WTC11 (cell line): ENCODE results near the gene GNPDA2. TPM values are rescaled to one million over a fixed set of nuclear protein-coding genes. Genes with fewer than 3 reads are reported as not detected.

ENCODE experiments used
- ATAC-seq: fragments of 200-7000 bp; cut with Tn5 transposase; 2 replicates; pipeline ENCODE4 v1.10.0; 2021; ENCODE audit warnings: mild to moderate bottlenecking, moderate library complexity
- CTCF ChIA-PET: fragments of 300-600 bp; sonication (Branson Sonifier 250); formaldehyde crosslinking; loops from one replicate; lab custom pipeline; 2021; ENCODE audit warnings: antibody characterized with exemption; lab: Charles Lee
- POLR2A ChIA-PET: fragments of 350-600 bp; sonication (Branson Sonifier 250); formaldehyde crosslinking; loops from one replicate; lab custom pipeline; 2021; ENCODE audit warnings: antibody characterized with exemption; lab: Charles Lee
- DNase-seq: peaks from one replicate; pipeline ENCODE4 v3.0.0; 2021; ENCODE audit warnings: low spot score
- H3K27ac Mint-ChIP-seq: 2 replicates; pipeline ENCODE4 v1.8.0; 2021; ENCODE audit warnings: mixed read lengths
- H3K27me3 Mint-ChIP-seq: 2 replicates; pipeline ENCODE4 v1.8.0; 2021; ENCODE audit warnings: low read depth, mild to moderate bottlenecking, moderate library complexity, mixed read lengths
- H3K36me3 Mint-ChIP-seq: 2 replicates; pipeline ENCODE4 v1.8.0; 2021; ENCODE audit warnings: mixed read lengths
- H3K4me1 Mint-ChIP-seq: 2 replicates; pipeline ENCODE4 v1.8.0; 2022; ENCODE audit warnings: mixed read lengths
- H3K4me3 Mint-ChIP-seq: 2 replicates; pipeline ENCODE4 v1.8.0; 2021; ENCODE audit warnings: mild to moderate bottlenecking, moderate library complexity, mixed read lengths
- H3K9me3 Mint-ChIP-seq: 2 replicates; pipeline ENCODE4 v1.8.0; 2021; ENCODE audit warnings: mixed read lengths
- CBFB ChIP-seq: sonication (generic); formaldehyde crosslinking; IDR thresholded peaks from 2 replicates; pipeline ENCODE4 v1.8.1; 2022; ENCODE audit warnings: mild to moderate bottlenecking, low read depth, missing genetic modification reagents
- ELF4 ChIP-seq: sonication (generic); formaldehyde crosslinking; IDR thresholded peaks from 2 replicates; pipeline ENCODE4 v1.8.1; 2022; ENCODE audit warnings: low read depth, mild to moderate bottlenecking, moderate library complexity, missing genetic modification reagents
- FOXK1 ChIP-seq: sonication (generic); formaldehyde crosslinking; IDR thresholded peaks from 2 replicates; pipeline ENCODE4 v1.8.0; 2022; ENCODE audit warnings: mild to moderate bottlenecking, moderate library complexity, missing genetic modification reagents
- GRHL2 ChIP-seq: fragments of 250-450 bp; sonication (Bioruptor Pico); IDR thresholded peaks from 2 replicates; pipeline ENCODE4 v1.8.0; 2022; ENCODE audit warnings: mild to moderate bottlenecking, moderate library complexity; ENCODE audit not compliant: insufficient replicate concordance, severe bottlenecking
- GTF2I ChIP-seq: fragments of 250-450 bp; sonication (Bioruptor Pico); conservative IDR thresholded peaks from 2 replicates; pipeline ENCODE4 v1.4.0; 2021; ENCODE audit warnings: mild to moderate bottlenecking
- NFYB ChIP-seq: sonication (generic); formaldehyde crosslinking; conservative IDR thresholded peaks from 2 replicates; pipeline ENCODE4 v1.8.0; 2022; ENCODE audit warnings: low read depth, missing genetic modification reagents
- NR1H2 ChIP-seq: sonication (generic); formaldehyde crosslinking; IDR thresholded peaks from 2 replicates; pipeline ENCODE4 v1.9.0; 2021; ENCODE audit warnings: mild to moderate bottlenecking, moderate library complexity, missing genetic modification reagents
- TCF7 ChIP-seq: sonication (generic); formaldehyde crosslinking; IDR thresholded peaks from 2 replicates; pipeline ENCODE4 v1.8.0; 2022; ENCODE audit warnings: mild to moderate bottlenecking, low read depth, missing genetic modification reagents, moderate library complexity
- ZNF232 ChIP-seq: sonication (generic); formaldehyde crosslinking; IDR thresholded peaks from 2 replicates; pipeline ENCODE4 v1.8.0; 2022; ENCODE audit warnings: mild to moderate bottlenecking, missing genetic modification reagents
- ZNF263 ChIP-seq: sonication (generic); formaldehyde crosslinking; IDR thresholded peaks from 2 replicates; pipeline ENCODE4 v1.8.1; 2022; ENCODE audit warnings: low read depth, mild to moderate bottlenecking, moderate library complexity, missing genetic modification reagents
- ZNF396 ChIP-seq: fragments of 250-450 bp; sonication (Bioruptor Pico); IDR thresholded peaks from 2 replicates; pipeline ENCODE4 v1.8.0; 2021; ENCODE audit warnings: mild to moderate bottlenecking, moderate library complexity, borderline replicate concordance
- ZNF416 ChIP-seq: fragments of 250-450 bp; sonication (Bioruptor Pico); IDR thresholded peaks from 2 replicates; pipeline ENCODE4 v1.9.0; 2021; ENCODE audit warnings: mild to moderate bottlenecking, inconsistent platforms
- total RNA-seq: library from RNA; stranded (reverse); gene quantifications from 3 replicates; pipeline ENCODE4 v1.2.3, GENCODE V29; 2021
- TF ChIP-seq, protein P1 (sequence below): sonication (generic); formaldehyde crosslinking; IDR thresholded peaks from 2 replicates; pipeline ENCODE4 v1.8.0; 2023; ENCODE audit warnings: missing genetic modification reagents, mild to moderate bottlenecking, borderline replicate concordance
- TF ChIP-seq, protein P2 (sequence below): fragments of 250-450 bp; sonication (Bioruptor Pico); IDR thresholded peaks from 2 replicates; pipeline ENCODE4 v1.9.0; 2021; ENCODE audit warnings: mild to moderate bottlenecking
- TF ChIP-seq, protein P3 (sequence below): sonication (generic); formaldehyde crosslinking; IDR thresholded peaks from 2 replicates; pipeline ENCODE4 v1.8.0; 2022; ENCODE audit warnings: mild to moderate bottlenecking, missing genetic modification reagents
- TF ChIP-seq, protein P4 (sequence below): sonication (generic); formaldehyde crosslinking; IDR thresholded peaks from 2 replicates; pipeline ENCODE4 v1.8.1; 2022; ENCODE audit warnings: mild to moderate bottlenecking, missing genetic modification reagents, moderate library complexity, borderline replicate concordance
- TF ChIP-seq, protein P5 (sequence below): sonication (generic); formaldehyde crosslinking; IDR thresholded peaks from 2 replicates; pipeline ENCODE4 v1.8.0; 2022; ENCODE audit warnings: mild to moderate bottlenecking, missing genetic modification reagents
- TF ChIP-seq, protein P6 (sequence below): sonication (generic); formaldehyde crosslinking; IDR thresholded peaks from 2 replicates; pipeline ENCODE4 v1.8.1; 2022; ENCODE audit warnings: mild to moderate bottlenecking, moderate library complexity, missing genetic modification reagents
- TF ChIP-seq, protein P7 (sequence below): sonication (generic); formaldehyde crosslinking; conservative IDR thresholded peaks from 2 replicates; pipeline ENCODE4 v1.8.1; 2022; ENCODE audit warnings: mild to moderate bottlenecking, missing genetic modification reagents

GNPDA2 gene
- total RNA-seq, 1 experiment from 2014 or later, result 4.9 TPM

DNA sequence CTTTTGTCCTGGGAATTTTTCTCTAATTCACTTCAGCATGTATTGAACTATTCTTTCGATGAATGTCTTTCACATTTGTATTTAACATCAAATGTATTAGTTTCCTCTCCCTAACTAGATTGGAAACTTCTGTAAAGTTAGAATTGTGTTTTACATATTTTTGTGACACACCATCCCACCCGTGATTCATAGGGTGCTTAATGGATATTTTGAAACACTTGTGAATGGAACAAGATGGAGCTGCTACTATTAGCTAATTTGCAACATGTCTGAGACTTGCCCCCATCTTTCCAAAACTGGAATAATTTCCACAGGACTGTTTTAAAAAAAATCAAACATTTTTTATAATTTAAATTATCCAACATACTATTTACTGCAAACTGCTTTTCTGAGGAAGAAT is 30.2 kb upstream of the GNPDA2 start (continued):
- TF ChIP-seq, protein P1, sequence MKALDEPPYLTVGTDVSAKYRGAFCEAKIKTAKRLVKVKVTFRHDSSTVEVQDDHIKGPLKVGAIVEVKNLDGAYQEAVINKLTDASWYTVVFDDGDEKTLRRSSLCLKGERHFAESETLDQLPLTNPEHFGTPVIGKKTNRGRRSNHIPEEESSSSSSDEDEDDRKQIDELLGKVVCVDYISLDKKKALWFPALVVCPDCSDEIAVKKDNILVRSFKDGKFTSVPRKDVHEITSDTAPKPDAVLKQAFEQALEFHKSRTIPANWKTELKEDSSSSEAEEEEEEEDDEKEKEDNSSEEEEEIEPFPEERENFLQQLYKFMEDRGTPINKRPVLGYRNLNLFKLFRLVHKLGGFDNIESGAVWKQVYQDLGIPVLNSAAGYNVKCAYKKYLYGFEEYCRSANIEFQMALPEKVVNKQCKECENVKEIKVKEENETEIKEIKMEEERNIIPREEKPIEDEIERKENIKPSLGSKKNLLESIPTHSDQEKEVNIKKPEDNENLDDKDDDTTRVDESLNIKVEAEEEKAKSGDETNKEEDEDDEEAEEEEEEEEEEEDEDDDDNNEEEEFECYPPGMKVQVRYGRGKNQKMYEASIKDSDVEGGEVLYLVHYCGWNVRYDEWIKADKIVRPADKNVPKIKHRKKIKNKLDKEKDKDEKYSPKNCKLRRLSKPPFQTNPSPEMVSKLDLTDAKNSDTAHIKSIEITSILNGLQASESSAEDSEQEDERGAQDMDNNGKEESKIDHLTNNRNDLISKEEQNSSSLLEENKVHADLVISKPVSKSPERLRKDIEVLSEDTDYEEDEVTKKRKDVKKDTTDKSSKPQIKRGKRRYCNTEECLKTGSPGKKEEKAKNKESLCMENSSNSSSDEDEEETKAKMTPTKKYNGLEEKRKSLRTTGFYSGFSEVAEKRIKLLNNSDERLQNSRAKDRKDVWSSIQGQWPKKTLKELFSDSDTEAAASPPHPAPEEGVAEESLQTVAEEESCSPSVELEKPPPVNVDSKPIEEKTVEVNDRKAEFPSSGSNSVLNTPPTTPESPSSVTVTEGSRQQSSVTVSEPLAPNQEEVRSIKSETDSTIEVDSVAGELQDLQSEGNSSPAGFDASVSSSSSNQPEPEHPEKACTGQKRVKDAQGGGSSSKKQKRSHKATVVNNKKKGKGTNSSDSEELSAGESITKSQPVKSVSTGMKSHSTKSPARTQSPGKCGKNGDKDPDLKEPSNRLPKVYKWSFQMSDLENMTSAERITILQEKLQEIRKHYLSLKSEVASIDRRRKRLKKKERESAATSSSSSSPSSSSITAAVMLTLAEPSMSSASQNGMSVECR, result no peak
- TF ChIP-seq, protein P2, sequence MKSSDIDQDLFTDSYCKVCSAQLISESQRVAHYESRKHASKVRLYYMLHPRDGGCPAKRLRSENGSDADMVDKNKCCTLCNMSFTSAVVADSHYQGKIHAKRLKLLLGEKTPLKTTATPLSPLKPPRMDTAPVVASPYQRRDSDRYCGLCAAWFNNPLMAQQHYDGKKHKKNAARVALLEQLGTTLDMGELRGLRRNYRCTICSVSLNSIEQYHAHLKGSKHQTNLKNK, result no peak
- TF ChIP-seq, protein P3, sequence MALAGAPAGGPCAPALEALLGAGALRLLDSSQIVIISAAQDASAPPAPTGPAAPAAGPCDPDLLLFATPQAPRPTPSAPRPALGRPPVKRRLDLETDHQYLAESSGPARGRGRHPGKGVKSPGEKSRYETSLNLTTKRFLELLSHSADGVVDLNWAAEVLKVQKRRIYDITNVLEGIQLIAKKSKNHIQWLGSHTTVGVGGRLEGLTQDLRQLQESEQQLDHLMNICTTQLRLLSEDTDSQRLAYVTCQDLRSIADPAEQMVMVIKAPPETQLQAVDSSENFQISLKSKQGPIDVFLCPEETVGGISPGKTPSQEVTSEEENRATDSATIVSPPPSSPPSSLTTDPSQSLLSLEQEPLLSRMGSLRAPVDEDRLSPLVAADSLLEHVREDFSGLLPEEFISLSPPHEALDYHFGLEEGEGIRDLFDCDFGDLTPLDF, result no peak
- TF ChIP-seq ZNF232 (CRISPR knock-in tag), result no peak

DNA sequence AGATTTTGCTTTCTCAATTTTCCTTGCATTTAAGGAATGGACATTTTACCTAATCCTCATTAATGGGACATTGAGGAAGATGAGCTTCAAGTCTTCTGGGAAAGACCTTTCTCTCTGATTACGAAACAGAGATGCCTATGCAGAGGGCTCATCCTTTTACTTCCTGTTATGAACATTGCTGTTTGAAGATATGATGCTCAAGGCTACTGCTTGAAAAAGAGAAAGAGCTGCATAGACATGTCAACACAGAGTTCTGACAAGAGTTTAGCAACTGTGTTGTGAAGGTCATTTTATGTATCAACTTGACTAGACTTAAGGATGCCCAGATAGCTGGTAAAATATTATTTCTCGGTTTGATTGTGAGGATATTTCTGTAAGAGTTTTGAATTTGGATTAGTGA is 13.8 kb upstream of the GNPDA2 start:
- Mint-ChIP-seq H3K36me3 (peaks cover 4% of the 10 kb centered on the region; the same call in 1 of the 2 replicates), H3K4me1 (no peaks in the 10 kb centered on the region), H3K27ac (no peak overlapping the region), H3K4me3 (no peak overlapping the region), H3K27me3 (no peaks in the 10 kb centered on the region; the same call in 1 of the 2 replicates), H3K9me3 (no peaks in the 10 kb centered on the region)
- DNase-seq (no peak), ATAC-seq (no peak)
- ChIA-PET CTCF (no interaction called here), POLR2A (no interaction called here)
- no peak for TF ChIP-seq GRHL2 (CRISPR knock-in tag)
- no peak for TF ChIP-seq ELF4 (CRISPR knock-in tag)
- TF ChIP-seq CBFB (CRISPR knock-in tag), result no peak
- TF ChIP-seq, protein P4, sequence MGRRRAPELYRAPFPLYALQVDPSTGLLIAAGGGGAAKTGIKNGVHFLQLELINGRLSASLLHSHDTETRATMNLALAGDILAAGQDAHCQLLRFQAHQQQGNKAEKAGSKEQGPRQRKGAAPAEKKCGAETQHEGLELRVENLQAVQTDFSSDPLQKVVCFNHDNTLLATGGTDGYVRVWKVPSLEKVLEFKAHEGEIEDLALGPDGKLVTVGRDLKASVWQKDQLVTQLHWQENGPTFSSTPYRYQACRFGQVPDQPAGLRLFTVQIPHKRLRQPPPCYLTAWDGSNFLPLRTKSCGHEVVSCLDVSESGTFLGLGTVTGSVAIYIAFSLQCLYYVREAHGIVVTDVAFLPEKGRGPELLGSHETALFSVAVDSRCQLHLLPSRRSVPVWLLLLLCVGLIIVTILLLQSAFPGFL (CRISPR knock-in tag), result no peak
- TF ChIP-seq, protein P5, sequence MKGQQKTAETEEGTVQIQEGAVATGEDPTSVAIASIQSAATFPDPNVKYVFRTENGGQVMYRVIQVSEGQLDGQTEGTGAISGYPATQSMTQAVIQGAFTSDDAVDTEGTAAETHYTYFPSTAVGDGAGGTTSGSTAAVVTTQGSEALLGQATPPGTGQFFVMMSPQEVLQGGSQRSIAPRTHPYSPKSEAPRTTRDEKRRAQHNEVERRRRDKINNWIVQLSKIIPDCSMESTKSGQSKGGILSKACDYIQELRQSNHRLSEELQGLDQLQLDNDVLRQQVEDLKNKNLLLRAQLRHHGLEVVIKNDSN (CRISPR knock-in tag), result no peak
- TF ChIP-seq, protein P6, sequence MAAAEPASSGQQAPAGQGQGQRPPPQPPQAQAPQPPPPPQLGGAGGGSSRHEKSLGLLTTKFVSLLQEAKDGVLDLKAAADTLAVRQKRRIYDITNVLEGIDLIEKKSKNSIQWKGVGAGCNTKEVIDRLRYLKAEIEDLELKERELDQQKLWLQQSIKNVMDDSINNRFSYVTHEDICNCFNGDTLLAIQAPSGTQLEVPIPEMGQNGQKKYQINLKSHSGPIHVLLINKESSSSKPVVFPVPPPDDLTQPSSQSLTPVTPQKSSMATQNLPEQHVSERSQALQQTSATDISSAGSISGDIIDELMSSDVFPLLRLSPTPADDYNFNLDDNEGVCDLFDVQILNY, result no peak
- no peak for TF ChIP-seq GTF2I (CRISPR knock-in tag)
- no peak for TF ChIP-seq ZNF396
- no peak for TF ChIP-seq ZNF416 (CRISPR knock-in tag)
- TF ChIP-seq ZNF263 (CRISPR knock-in tag), result no peak
- TF ChIP-seq, protein P7, sequence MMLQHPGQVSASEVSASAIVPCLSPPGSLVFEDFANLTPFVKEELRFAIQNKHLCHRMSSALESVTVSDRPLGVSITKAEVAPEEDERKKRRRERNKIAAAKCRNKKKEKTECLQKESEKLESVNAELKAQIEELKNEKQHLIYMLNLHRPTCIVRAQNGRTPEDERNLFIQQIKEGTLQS (CRISPR knock-in tag), result no peak
- no peak for TF ChIP-seq NR1H2 (CRISPR knock-in tag)
- TF ChIP-seq, protein P2, result no peak
- no peak for TF ChIP-seq ZNF232 (CRISPR knock-in tag)
- TF ChIP-seq NFYB (CRISPR knock-in tag), result no peak
- TF ChIP-seq FOXK1, result no peak
- TF ChIP-seq TCF7, result no peak
